PC-3 (cell line): ENCODE data around the gene CS. TPM values are rescaled to one million over a fixed set of nuclear protein-coding genes. Genes with fewer than 3 reads are reported as not detected.

Source experiments
- ATAC-seq: fragments of 200-7000 bp; cut with Tn5 transposase; 2 replicates; pipeline ENCODE4 v1.9.1; 2020; ENCODE audit warnings: mild to moderate bottlenecking, moderate library complexity
- BruUV-seq: library from RNA; stranded (reverse); fragments of 400-500 nt; replicated peaks from 2 replicates; lab custom pipeline; 2021; lab: Mats Ljungman, UMichigan
- CTCF ChIA-PET: fragments of 300-600 bp; sonication (Branson Sonifier 250); formaldehyde crosslinking; loops from one replicate; lab custom pipeline; 2022; ENCODE audit warnings: antibody characterized with exemption; lab: Charles Lee
- POLR2A ChIA-PET: fragments of 300-600 bp; sonication (Branson Sonifier 250); formaldehyde crosslinking; loops from one replicate; lab custom pipeline; 2022; ENCODE audit warnings: antibody characterized with exemption; ENCODE audit not compliant: unreplicated experiment; lab: Charles Lee
- DNase-seq: peaks from one replicate; pipeline ENCODE4 v3.0.0-alpha.2; 2015
- H2AFZ ChIP-seq: fragments of 300-600 bp; sonication (generic); 2 replicates; pipeline ENCODE4 v1.6.0; 2016; ENCODE audit warnings: antibody characterized with exemption, low read length
- H3F3A ChIP-seq: fragments of 300-600 bp; sonication (generic); one replicate; pipeline ENCODE4 v1.6.0; 2017; ENCODE audit warnings: antibody characterized with exemption, low read length, control low read depth, mild to moderate bottlenecking; ENCODE audit not compliant: unreplicated experiment
- H3K27ac ChIP-seq: fragments of 300-600 bp; sonication (generic); 2 replicates; pipeline ENCODE4 v1.5.1; 2016; ENCODE audit warnings: mild to moderate bottlenecking, low read length
- H3K27me3 ChIP-seq: fragments of 300-600 bp; sonication (generic); 2 replicates; pipeline ENCODE4 v1.6.1; 2016; ENCODE audit warnings: low read length, mixed read lengths
- H3K36me3 ChIP-seq: fragments of 300-600 bp; sonication (generic); 2 replicates; pipeline ENCODE4 v1.6.1; 2016; ENCODE audit warnings: low read depth, mixed run types, low read length, mixed read lengths
- H3K4me1 ChIP-seq: fragments of 300-600 bp; sonication (generic); 2 replicates; pipeline ENCODE4 v1.5.1; 2016; ENCODE audit warnings: low read length; ENCODE audit not compliant: insufficient read depth
- H3K4me2 ChIP-seq: fragments of 300-600 bp; sonication (generic); 2 replicates; pipeline ENCODE4 v1.6.0; 2016; ENCODE audit warnings: low read length
- H3K4me3 ChIP-seq: fragments of 300-600 bp; sonication (generic); 2 replicates; pipeline ENCODE4 v1.5.1; 2016; ENCODE audit warnings: mild to moderate bottlenecking, low read length, mixed read lengths
- H3K79me2 ChIP-seq: fragments of 300-600 bp; sonication (generic); 2 replicates; pipeline ENCODE4 v1.6.1; 2017; ENCODE audit warnings: low read length, mixed read lengths
- H3K9ac ChIP-seq: fragments of 300-600 bp; sonication (generic); 2 replicates; pipeline ENCODE4 v1.6.0; 2016; ENCODE audit warnings: mild to moderate bottlenecking, low read length
- H3K9me2 ChIP-seq: fragments of 300-600 bp; sonication (generic); replicated peaks from 2 replicates; pipeline ENCODE4 v1.6.1; 2016; ENCODE audit warnings: mixed run types, low read length, mixed read lengths
- H3K9me3 ChIP-seq: fragments of 300-600 bp; sonication (generic); 2 replicates; pipeline ENCODE4 v1.6.1; 2016; ENCODE audit warnings: low read length, mixed read lengths
- H4K20me1 ChIP-seq: fragments of 300-600 bp; sonication (generic); 2 replicates; pipeline ENCODE4 v1.6.1; 2016; ENCODE audit warnings: low read length, mixed read lengths
- CTCF ChIP-seq: fragments of 300-600 bp; sonication (generic); conservative IDR thresholded peaks from 2 replicates; pipeline ENCODE4 v1.5.1; 2017; ENCODE audit warnings: antibody characterized with exemption, low read depth, mild to moderate bottlenecking, low read length
- EZH2 ChIP-seq: fragments of 300-600 bp; sonication (generic); IDR thresholded peaks from one replicate; pipeline ENCODE4 v1.6.1; 2017; ENCODE audit warnings: antibody characterized with exemption, mild to moderate bottlenecking, low read length; ENCODE audit not compliant: unreplicated experiment
- EZH2phosphoT487 ChIP-seq: fragments of 300-600 bp; sonication (generic); IDR thresholded peaks from 2 replicates; pipeline ENCODE4 v1.6.1; 2018; ENCODE audit warnings: mild to moderate bottlenecking, antibody characterized with exemption, low read length, borderline replicate concordance
- intact Hi-C: fragments of 100-400 bp; cut with micrococcal nuclease; formaldehyde crosslinking; loops from 2 replicates; pipeline ENCODE4 v1.9.0; 2023
- total RNA-seq: library from RNA; depleted of rRNA; stranded (reverse); fragments of >200 nt; gene quantifications from 2 replicates; pipeline ENCODE4 v1.2.3, GENCODE V29; 2014

Gene CS
- total RNA-seq, 1 experiment from 2014 or later, result 182 TPM

GRCh38 chr12:56321027-56321426 is 20.9 kb upstream of the CS start:
- intact Hi-C loops, result no loop called here
- Histone ChIP-seq H3K4me2 (no peak overlapping the region), H3K36me3 (0 out of 2 replicates have a peak, but pooled peaks cover 2% of the 10 kb centered on the region), H4K20me1 (no peaks in the 10 kb centered on the region), H3F3A (no peaks in the 10 kb centered on the region), H2AFZ (no peak overlapping the region), H3K9ac (no peak overlapping the region), H3K27ac (no peak overlapping the region), H3K9me2 (no peaks in the 10 kb centered on the region), H3K4me1 (0 out of 2 replicates have a peak, but pooled peaks cover 6% of the 10 kb centered on the region), H3K4me3 (no peak overlapping the region), H3K27me3 (no peaks in the 10 kb centered on the region), H3K79me2 (no peaks in the 10 kb centered on the region), H3K9me3 (no peaks in the 10 kb centered on the region)
- no TSS peak for BruUV-seq
- ATAC-seq (no peak), DNase-seq (peak; percentile 36)
- ChIA-PET CTCF (no interaction called here), POLR2A (no interaction called here)
- TF ChIP-seq EZH2phosphoT487, result no peak
- TF ChIP-seq EZH2, result no peak
- TF ChIP-seq CTCF, result no peak

GRCh38 chr12:56317675-56318074 is 17.5 kb upstream of the CS start:
- Histone ChIP-seq H3K27ac (no peak overlapping the region), H3K9me2 (no peaks in the 10 kb centered on the region), H3F3A (no peaks in the 10 kb centered on the region), H3K9ac (no peak overlapping the region), H3K36me3 (peaks cover 5% of the 10 kb centered on the region), H3K79me2 (peaks cover 18% of the 10 kb centered on the region), H3K27me3 (no peaks in the 10 kb centered on the region), H2AFZ (no peak overlapping the region), H4K20me1 (no peaks in the 10 kb centered on the region), H3K9me3 (no peaks in the 10 kb centered on the region), H3K4me1 (peaks cover 15% of the 10 kb centered on the region), H3K4me3 (no peak overlapping the region), H3K4me2 (no peak overlapping the region)
- ChIA-PET CTCF (no interaction called here), POLR2A (no interaction called here)
- BruUV-seq, result no TSS peak
- TF ChIP-seq EZH2 (no peak), CTCF (peak; percentile 13; the same call in 1 of the 2 replicates)
- DNase-seq (no peak), ATAC-seq (no peak)
- intact Hi-C loops, result loop anchor here (5.0 kb wide), 1 partner anchor 45 kb away; the partner anchor contains the start of genes APOF and STAT2

GRCh38 chr12:56315622-56316473 is 15.7 kb upstream of the CS start, which contains the start of gene CNPY2:
Gene CNPY2, minus strand, starts transcription at chr12:56315988. Its CDS starts 771 bp downstream, at chr12:56315217.
- no peaks in the 10 kb centered on the region for H3K27me3 ChIP-seq
- ChIA-PET POLR2A (interaction anchor here (0.5 to 1.4 kb wide), 6 partner anchors 16 to 320 kb away, joined by 3 to 6 read pairs (median 4); partner anchors contain the start of genes PAN2 and RBMS2), CTCF (interaction anchor here (0.6 to 1.7 kb wide), 3 partner anchors 60 to 148 kb away, joined by 3 to 6 read pairs (median 4); no protein-coding TSS in a partner anchor)
- H3K79me2 ChIP-seq, result peaks cover 18% of the 10 kb centered on the region
- peak within 1 kb of the TSS; percentile 95 for H3K9ac ChIP-seq
- H3K4me2 ChIP-seq, result peak within 1 kb of the TSS; percentile 93
- H4K20me1 ChIP-seq, result no peaks in the 10 kb centered on the region
- H3K27ac ChIP-seq, result peak within 1 kb of the TSS; percentile 59
- TF ChIP-seq CTCF (peak; percentile 44), EZH2phosphoT487 (no peak)
- BruUV-seq, result no TSS peak
- H3K4me1 ChIP-seq, result peaks cover 15% of the 10 kb centered on the region
- H3K4me3 ChIP-seq, result peak within 1 kb of the TSS; percentile 90
- ATAC-seq, result peak; percentile 95
- H3F3A ChIP-seq, result no peaks in the 10 kb centered on the region
- H3K36me3 ChIP-seq, result peaks cover 10% of the 10 kb centered on the region
- no peaks in the 10 kb centered on the region for H3K9me3 ChIP-seq
- peak; percentile 98 for DNase-seq
- H3K9me2 ChIP-seq, result no peaks in the 10 kb centered on the region
- intact Hi-C loops, result loop anchor here (1.0 to 5.0 kb wide), 2 partner anchors 46 to 148 kb away; partner anchors contain the start of genes APOF and STAT2
- peak within 1 kb of the TSS; percentile 63 for H2AFZ ChIP-seq
